Measurements from ENCODE around the gene ARMC2.
"Not testable (repeated sequence)": the region's sequence is repeated elsewhere in the genome, so short reads cannot be mapped to it uniquely, and the experiment has no call there.

ARMC2 gene, protein sequence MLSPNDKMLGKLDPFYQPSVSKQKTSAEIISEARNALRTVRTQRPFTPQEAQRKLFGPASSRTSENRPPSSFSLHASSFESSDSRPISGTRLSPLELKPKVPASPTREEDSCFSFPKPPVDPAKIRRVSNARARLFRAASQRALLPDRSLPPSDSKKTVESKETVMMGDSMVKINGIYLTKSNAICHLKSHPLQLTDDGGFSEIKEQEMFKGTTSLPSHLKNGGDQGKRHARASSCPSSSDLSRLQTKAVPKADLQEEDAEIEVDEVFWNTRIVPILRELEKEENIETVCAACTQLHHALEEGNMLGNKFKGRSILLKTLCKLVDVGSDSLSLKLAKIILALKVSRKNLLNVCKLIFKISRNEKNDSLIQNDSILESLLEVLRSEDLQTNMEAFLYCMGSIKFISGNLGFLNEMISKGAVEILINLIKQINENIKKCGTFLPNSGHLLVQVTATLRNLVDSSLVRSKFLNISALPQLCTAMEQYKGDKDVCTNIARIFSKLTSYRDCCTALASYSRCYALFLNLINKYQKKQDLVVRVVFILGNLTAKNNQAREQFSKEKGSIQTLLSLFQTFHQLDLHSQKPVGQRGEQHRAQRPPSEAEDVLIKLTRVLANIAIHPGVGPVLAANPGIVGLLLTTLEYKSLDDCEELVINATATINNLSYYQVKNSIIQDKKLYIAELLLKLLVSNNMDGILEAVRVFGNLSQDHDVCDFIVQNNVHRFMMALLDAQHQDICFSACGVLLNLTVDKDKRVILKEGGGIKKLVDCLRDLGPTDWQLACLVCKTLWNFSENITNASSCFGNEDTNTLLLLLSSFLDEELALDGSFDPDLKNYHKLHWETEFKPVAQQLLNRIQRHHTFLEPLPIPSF

GRCh38 chr6:108848116-108848868, at the start of gene ARMC2:
TSS of gene ARMC2 (plus strand) at chr6:108848422. CDS start at chr6:108854268, 5,846 bp downstream.
- peak; percentile 89 to 90 for DNase-seq

- peak; percentile 42 to 63 for DNase-seq
Measured at GRCh38 chr6:108798670-108799353, 49.4 kb upstream of the ARMC2 start.

DNA sequence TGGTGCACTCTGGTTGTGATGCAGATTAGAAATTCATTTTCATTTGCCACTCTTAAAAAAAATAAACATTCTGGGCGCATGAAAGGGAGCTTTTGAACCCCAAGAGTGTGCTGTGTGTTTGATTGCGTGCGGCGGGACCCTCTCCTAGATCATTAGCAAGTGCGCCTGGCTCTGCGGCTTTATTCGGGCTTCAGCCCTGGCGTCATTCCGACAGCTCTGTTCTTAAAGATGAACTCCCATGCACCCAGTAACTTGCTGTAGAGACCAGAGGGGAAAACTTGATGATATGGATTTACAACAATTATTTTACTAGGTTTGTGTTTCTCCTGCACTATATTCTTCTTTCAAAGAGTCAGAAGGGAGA, 48.9 kb upstream of the ARMC2 start:
- no peak for DNase-seq

DNA sequence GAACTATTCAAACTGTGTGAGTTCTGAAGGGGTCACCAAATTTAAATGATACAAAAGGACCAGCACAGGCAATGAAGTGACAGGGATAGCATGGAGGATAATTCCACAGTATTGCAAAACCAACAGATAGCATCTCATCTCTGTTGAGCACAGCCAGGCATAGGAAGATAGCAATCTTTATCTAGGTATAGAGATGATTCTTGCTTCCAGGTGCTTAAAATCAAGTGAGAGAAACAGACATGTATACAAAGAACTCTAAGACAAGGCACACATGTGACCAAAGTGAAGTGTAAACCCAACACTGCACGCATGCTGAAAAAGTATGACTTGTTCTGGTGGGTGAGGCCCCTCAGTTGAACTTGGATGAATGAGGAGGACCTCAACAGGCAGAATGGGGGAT, 48.4 kb upstream of the ARMC2 start:
- no peak for DNase-seq

- DNase-seq: no peak
Measured at GRCh38 chr6:108800427-108800864, 47.8 kb upstream of the ARMC2 start.

DNA sequence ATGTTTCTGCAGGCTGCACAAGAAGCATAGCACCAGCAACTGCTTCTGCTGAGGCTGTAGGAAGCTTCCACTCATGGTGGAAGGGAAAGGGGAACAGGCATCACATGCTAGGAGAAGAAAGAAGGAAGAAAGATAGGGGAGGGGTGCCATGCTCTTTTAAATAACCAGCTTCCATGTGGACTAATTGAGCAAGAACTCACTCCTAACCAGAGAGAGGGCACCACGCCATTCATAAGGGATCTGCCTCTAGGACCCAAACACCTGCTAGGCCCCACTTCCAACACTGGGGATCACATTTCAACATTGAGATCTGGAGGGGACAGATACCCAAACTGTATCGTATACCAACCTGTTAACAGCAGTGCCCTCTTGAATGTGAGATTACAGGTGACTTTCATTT, 46.9 kb upstream of the ARMC2 start:
- no peak for DNase-seq

- DNase-seq: no peak
Measured at GRCh38 chr6:108803982-108804490, 44.2 kb upstream of the ARMC2 start.

DNA sequence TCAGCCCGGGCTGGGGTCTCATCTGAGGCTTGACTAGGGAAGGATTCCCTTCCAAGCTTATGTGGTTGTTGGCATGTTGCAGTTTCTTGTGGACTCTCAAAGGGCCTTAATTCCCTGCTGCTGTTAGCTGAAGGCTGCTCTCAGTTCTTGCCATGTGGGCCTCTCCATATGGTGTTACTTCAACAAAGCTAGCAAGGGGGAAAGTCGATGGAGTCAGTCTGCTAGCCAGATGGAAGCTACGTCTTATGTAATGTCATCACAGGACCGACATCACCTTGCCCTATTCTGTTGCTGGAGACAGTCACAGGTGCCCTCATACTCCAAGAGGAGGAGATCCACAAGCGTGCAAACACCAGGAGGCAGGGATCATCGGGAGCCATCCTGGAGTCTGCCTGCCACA, 43.3 kb upstream of the ARMC2 start:
- no peak for DNase-seq

GRCh38 chr6:108805611-108806167, 42.5 kb upstream of the ARMC2 start:
- DNase-seq: no peak

DNA sequence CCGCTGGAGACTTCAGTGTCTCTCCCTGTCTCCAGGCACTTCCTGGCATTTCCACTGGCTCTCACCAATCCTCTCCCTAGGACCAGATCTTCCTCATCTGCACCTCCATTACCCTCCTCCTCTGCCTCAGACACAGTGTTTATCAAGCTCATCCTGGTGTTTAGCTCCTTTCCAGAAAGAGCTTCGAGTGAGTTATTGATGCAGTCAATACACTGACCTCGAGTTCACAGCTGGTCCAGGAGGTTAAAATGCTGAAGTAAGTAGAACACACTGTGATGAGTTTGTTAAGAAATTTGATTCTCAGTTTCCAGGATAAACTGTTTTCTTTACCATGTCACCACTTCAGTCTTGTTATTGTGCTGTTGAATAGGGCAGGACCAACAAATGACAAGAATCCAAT, 42.1 kb upstream of the ARMC2 start:
- DNase-seq: no peak

- DNase-seq: no peak
Measured at GRCh38 chr6:108806665-108807064, 41.6 kb upstream of the ARMC2 start.

GRCh38 chr6:108807928-108808327, 40.3 kb upstream of the ARMC2 start:
- no peak for DNase-seq

DNA sequence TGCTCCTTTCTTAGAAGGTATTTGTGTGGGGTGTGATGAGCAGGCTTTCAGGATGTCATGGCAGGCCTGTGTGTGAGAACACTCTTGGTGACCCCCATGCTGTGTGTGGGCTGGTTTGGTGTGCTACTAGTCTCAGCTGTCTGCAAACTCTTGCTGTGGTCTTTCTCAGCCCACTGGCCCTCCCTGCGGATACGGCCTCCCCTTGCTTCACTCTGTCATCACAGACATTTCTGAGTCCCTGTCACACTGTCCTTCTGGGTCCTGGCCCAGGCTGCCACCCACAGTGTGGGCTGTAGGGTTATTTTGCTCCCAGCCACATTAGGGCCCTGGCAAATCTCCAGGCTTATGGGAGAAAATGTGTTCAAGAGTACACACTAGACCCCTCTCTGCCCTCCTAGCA, 39.0 kb upstream of the ARMC2 start:
- no peak for DNase-seq

- no peak for DNase-seq
Measured at GRCh38 chr6:108810057-108810643, 38.1 kb upstream of the ARMC2 start.

DNA sequence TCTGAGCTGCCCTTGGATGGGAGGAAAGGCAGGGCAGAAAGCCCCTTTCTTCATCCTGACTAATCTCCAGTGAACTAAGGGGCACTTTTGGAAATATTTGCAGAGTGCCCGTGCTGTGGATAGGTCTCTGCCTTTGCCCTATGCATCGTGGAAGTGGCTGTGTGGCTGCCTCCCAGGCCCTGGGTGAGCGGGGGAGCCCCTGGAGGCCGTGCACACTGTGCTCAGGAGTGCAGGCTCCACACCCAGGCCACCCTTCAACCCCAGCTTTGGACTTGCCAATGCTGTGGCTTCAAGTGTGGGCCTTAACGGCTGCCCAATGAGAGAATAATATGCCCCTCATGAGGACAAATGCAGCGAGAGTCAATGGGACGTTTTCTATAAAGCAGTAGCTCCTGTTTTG, 36.7 kb upstream of the ARMC2 start:
- DNase-seq: no peak

DNA sequence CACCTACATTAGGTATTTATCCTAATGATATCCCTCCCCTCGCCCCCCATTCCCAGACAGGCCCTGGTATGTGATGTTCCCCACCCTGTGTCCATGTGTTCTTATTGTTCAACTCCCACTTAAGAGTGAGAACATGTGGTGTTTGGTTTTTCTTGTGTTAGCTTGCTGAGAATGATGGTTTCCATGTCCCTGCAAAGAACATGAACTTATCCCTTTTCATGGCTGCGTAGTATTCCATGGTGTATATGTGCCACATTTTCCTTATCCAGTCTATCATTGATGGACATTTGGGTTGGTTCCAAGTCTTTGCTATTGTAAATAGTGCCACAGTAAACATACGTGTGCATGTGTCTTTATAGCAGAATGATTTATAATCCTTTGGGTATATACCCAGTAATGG, 35.0 kb upstream of the ARMC2 start:
- DNase-seq: not testable (repeated sequence)

DNA sequence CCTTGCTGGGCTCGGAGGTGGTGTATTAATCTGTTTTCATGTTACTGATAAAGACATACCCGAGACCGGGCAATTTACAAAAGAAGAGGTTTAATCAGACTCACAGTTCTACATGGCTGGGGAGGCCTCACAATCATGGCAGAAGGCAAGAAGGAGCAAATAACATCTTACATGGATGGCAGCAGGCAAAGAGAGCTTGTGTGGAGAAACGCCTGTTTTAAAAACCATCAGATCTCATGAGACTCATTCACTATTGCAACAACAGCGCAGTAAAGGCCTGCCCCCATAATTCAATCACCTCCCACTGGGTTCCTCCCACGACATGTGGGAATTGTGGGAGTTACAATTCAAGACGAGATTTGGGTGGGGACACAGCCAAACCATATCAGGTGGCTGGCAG, 30.9 kb upstream of the ARMC2 start:
- not testable (repeated sequence) for DNase-seq

GRCh38 chr6:108820006-108820405, 28.2 kb upstream of the ARMC2 start:
- DNase-seq: no peak

GRCh38 chr6:108822401-108822800, 25.8 kb upstream of the ARMC2 start:
- no peak for DNase-seq

DNA sequence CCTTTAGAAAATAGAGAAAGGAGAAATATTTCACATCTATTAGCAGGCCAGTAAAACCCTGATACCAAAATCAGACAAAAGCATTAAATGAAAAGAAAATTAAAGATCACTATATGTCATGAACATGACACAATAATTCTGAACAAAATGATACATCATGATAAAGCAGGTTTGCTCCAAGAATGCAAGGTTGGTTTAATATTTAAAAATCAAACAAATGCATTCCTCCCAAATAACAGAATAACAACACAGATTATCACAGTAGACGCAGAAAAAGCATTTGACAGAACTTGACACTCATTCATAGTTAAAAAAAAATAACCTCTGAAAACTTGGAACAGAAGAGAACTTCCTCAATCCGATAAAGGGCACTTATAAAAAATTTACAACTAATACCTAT, 22.9 kb upstream of the ARMC2 start:
- DNase-seq: no peak

- no peak for DNase-seq
Measured at GRCh38 chr6:108831104-108831503, 17.1 kb upstream of the ARMC2 start.

DNA sequence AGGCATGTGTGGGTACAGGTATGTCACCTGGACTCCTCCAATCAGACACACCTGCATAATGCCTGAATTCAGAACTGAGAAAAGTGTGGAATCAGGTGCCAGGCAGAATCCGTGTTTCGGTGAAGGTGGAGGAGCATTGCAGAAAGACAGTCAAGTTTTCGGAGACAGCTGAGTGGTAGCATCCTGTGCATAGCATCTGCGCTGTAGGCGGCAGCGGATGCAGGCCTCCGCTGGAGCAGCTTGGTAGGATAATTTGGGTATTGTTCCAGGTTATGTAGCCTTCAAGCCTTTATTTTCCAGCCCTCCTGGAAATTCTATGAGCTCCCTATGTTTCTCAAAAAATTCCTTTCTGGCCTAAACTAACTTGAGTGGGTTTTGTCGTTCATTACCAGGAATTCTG, 15.5 kb upstream of the ARMC2 start:
- no peak for DNase-seq

All from stimulated activated CD4-positive, alpha-beta T cell treated with anti-CD3 and anti-CD28 coated beads, Interleukin-2, amount 100 ng/mL, for 24 hours (primary cell).